Fibroblast of the aortic adventitia (primary cell): ENCODE data around the gene MPP3. TPM values are rescaled to one million over a fixed set of nuclear protein-coding genes. Genes with fewer than 3 reads are reported as not detected.

Experiments used
- DNase-seq: peaks from one replicate; pipeline ENCODE4 v3.0.0-alpha.2; 2010; ENCODE audit warnings: low read depth
- H3K4me3 ChIP-seq: 2 replicates; pipeline ENCODE4 v1.5.1; 2011; ENCODE audit warnings: low read depth, mild to moderate bottlenecking, control low read depth, low read length, moderate library complexity
- total RNA-seq: library from RNA; depleted of rRNA; stranded (reverse); fragments of >200 nt; gene quantifications from 2 replicates; pipeline ENCODE4 v1.2.3, GENCODE V29; 2012; ENCODE audit warnings: low replicate concordance
- TF ChIP-seq, protein P1 (sequence below): IDR thresholded peaks from 2 replicates; pipeline ENCODE4 v1.5.1; 2011; ENCODE audit warnings: mild to moderate bottlenecking, low read length, control low read depth, inconsistent platforms; ENCODE audit not compliant: insufficient read depth

The MPP3 gene
- total RNA-seq, 1 donor = 9.6 TPM

DNA sequence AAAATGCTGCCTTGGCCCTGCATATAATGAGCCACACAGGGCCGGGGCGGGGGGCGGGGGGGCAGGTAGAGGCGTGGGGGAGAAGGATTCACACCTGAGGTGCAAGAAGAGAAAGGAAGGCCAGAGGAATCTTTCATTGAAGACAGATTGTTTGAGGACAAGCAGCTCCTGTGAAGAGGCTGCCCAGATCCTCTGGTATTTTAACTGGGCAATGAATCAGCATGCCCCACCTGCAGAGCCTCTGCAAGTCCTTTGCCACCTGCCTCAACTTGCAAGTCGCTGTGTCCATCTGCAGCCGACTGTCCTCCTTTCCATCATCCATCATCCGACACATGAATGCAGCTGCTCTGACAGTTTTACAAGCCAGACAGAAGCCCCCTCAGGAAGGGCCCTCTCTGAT lies 73.1 kb downstream of the MPP3 start:
- H3K4me3 ChIP-seq = no peak overlapping the region
- TF ChIP-seq, protein P1, sequence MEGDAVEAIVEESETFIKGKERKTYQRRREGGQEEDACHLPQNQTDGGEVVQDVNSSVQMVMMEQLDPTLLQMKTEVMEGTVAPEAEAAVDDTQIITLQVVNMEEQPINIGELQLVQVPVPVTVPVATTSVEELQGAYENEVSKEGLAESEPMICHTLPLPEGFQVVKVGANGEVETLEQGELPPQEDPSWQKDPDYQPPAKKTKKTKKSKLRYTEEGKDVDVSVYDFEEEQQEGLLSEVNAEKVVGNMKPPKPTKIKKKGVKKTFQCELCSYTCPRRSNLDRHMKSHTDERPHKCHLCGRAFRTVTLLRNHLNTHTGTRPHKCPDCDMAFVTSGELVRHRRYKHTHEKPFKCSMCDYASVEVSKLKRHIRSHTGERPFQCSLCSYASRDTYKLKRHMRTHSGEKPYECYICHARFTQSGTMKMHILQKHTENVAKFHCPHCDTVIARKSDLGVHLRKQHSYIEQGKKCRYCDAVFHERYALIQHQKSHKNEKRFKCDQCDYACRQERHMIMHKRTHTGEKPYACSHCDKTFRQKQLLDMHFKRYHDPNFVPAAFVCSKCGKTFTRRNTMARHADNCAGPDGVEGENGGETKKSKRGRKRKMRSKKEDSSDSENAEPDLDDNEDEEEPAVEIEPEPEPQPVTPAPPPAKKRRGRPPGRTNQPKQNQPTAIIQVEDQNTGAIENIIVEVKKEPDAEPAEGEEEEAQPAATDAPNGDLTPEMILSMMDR = no peak
- DNase-seq = no peak

DNA sequence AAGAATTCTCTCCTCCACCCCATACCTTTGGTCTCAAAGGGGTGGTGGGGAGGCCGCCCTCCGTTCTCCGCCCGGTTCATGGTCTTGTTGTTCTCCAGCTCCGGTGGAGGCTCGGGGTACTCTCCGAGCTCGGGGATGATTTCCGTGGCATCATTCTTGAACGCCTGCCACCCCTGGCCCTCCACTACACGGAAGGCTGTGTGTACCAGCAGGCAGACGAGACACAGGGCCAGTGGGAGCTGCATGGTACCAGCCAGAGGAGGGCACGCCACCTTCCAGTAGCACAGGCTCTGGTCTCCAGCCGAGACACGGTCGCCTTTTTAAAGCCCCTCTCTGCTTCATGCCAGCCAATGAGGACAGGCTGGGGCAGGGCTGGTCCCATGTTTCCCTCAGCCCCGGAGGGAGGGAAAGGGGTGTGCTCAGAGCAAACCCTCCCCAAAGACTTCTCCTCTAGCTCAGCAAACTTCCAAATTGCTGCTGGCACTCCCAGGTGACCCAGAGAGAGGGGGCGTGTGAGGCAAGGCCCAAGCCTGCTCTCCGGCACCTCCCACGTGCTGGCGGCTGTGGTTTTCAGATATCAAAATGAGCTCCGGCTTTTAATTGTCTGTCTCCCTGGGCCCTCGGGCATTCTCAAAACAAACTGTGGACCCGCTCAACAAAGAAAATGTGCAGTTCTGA lies 74.3 kb downstream of the MPP3 start, which contains the start of gene SOST:
TSS of gene SOST (minus strand) at position 295 of the 678 bp plus-strand sequence. CDS start at position 245, 50 bp downstream.
- no peak for DNase-seq
- TF ChIP-seq, protein P1 = no peak
- H3K4me3 ChIP-seq = no peak within 1 kb of the TSS

DNA sequence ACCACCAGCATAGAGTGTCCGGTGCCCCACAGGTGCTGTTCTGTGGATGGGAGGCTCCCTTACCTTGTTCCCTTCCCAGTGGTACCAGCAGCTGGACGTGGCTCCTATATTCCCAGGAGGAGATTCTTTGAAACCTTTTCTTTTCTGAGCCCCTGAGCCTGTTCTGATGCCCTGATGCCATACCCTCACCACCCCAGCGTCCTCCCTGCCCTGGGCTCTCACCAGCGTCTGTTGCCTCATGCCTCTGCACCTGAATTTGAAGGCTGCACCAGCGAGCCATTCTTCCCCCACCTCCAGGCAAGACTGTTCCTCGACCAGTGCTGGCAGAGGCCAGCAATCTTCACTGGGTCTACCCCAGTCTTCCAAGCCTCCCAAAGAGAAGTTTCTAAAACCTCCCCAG lies 74.9 kb downstream of the MPP3 start:
- H3K4me3 ChIP-seq = no peak overlapping the region
- no peak for DNase-seq
- TF ChIP-seq, protein P1 = no peak

DNA sequence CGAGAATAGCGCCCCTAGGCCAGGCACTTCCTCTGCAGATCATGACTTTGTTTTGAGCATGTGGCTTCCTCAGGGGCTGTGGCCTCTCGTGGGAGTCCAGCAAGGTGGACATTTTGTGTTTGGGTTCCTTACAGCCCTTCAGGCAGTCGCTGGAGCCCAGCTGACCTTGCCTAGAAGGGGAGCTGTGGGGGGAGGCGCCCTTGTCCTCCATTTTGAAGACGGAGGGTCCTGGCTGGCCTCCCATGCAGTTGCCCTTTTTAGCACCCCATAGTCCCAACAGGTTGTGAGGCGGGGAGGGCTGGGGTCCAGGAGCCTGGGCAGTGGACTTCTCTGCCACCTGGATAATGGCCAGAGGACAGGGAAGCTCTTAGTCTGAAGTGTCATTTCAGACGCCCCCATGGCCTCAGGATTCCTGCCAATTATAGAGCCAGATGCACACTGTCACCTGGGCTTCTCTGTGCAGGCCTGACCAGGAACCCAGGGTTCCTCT lies 75.7 kb downstream of the MPP3 start:
- no peak for DNase-seq
- TF ChIP-seq, protein P1 = no peak
- H3K4me3 ChIP-seq = no peak overlapping the region

DNA sequence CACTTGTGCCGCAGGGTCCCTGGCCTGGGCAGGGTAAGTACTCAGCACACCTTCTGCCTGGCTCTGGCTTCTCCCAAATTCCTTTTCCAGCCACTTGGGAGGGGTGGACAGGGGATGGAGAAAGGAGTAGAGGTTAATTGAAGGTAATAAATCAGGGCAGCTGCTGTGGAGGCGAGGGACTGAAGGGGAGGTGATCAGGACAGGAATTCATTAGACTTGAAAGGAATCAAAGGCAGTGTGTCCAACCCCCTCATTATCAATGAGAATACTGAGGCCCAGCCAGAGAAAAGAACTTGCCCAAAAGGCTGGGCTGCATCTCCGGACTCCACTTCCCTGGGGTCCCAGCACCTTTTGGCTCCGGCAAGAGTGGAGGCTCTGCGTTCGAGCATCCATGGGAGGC lies 76.7 kb downstream of the MPP3 start:
- TF ChIP-seq, protein P1 = no peak
- DNase-seq = no peak
- H3K4me3 ChIP-seq = no peak overlapping the region

DNA sequence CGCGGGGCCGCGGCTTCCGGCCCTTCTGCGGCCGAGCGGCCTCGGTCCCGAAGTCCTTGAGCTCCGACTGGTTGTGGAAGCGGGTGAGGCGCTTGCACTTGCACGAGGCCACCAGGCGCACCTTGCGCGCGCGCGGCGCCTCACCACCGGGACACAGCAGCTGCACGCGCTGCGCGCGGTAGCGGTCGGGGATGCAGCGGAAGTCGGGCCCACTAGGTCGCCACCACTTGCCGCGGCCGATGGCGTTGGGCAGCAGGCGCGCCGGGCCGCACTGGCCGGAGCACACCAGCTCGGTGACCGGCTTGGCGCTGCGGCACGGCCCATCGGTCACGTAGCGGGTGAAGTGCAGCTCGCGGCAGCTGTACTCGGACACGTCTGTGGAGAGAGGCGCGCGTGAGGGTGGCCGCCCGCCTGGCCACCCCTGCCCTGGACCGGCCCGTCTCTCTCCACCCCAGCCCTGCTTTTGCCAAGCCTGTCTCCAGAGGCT lies 77.5 kb downstream of the MPP3 start:
- DNase-seq = peak; percentile 23
- H3K4me3 ChIP-seq = no peak overlapping the region
- TF ChIP-seq, protein P1 = no peak
